SK-N-DZ (cell line): ENCODE results near the gene RDX. TPM values are rescaled to one million over a fixed set of nuclear protein-coding genes. Genes with fewer than 3 reads are reported as not detected.
"Not testable (repeated sequence)": the region's sequence is repeated elsewhere in the genome, so short reads cannot be mapped to it uniquely, and the experiment has no call there.

ENCODE experiments used
- DNase-seq: peaks from one replicate; pipeline ENCODE4 v3.0.0-alpha.2; 2015; ENCODE audit warnings: low spot score
- polyA plus RNA-seq, 2 experiments: library from polyadenylated mRNA; depleted of rRNA; stranded (reverse); fragments of >200 nt; gene quantifications; 2 replicates each; pipeline ENCODE4 v1.2.3, GENCODE V29; 2014

The RDX gene
- 27.3 and 31.2 TPM in 2 replicates for polyA plus RNA-seq (2014; cell fraction: cytosol; rRNA removed)
- 11.9 and 16.3 TPM in 2 replicates for polyA plus RNA-seq (2014; cell fraction: nucleus; rRNA removed)

DNA sequence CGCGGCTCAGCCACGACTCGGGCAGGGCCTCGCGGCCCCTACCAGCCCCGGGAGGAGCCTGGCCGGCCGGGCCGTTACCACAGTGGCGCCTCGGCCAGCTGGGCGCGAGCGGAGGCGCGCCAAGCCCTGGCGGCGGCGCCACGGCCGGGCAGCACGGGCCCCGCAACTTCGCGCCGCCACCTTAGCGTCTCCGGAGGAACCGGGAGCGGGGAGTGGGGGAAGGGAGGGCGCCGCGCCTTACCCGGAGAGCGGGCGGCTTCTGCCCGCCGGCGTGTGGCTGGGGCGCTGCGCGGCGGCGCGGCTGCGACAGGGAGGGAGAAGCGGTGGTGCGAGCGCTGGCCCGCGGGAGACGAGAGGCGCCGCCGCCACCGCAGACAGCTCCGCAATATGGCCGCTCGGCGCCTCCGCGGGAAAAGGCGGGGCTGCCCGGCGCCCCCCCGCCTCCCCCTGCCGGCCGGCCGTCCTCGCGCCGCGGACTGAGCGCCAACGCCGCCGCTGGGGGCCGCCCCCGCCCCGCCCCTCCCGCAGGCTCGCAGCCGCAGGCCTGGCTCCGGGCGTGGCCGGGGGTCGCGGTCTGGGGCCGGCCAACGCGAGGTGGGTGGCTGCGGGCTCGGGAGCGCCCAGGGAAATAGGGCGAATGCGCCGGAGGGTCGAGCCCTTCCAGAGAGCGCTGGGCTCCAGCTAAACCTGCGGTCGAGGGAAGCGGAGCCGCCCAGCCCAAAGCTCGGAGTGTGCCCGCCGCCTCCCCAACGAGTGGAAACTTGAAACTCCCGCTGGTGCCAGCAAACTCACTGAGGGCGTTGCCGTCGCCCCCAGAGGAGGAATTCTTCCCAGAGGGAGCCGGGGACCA is at the start of gene RDX:
TSS of gene RDX (minus strand) at position 389 of the 850 bp plus-strand sequence. CDS start 16,922 bp downstream, outside the sequence.
- peak; percentile 42 for DNase-seq

DNA sequence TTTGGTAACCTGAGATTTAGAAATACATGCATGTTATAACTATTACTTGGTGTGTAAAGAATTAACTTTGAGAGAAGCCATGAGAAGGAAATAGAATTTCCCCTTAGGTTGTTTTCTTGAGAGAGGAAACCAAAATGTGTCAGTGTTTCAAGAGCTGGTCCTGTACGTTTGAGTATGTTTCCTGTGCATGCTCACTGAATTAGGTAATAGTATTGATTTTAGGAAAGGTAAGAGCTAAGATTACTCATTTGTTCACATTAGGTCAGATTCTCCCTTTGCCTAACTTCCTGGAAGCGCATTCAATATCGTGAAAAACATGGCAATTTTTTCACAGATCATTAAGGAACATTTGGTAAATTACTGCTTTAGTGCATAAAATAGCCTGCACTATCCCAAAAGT is 49.3 kb upstream of the RDX start:
- DNase-seq = no peak

GRCh38 chr11:110340436-110340835 is 44.0 kb upstream of the RDX start:
- DNase-seq = no peak

- DNase-seq = no peak
These were observed 43.2 kb upstream of the RDX start for GRCh38 chr11:110339456-110340250.

DNA sequence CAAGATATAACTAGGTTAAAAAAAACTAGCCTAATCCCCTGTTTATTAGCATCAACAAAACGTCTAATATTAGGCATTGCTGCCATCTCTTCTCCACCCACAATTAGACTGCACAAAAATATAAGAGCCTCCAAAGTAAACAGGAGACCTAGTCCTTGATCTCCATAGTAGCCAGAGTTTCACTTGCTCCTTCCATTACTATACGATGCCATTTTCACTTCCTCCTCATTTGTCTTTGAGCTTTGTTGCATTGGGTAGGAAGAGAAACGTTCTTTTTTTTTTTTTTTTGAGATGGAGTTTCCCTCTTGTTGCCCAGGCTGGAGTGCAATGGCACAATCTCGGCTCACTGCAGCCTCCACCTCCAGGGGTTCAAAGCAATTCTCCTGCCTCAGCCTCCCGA is 42.3 kb upstream of the RDX start:
- no peak for DNase-seq

DNA sequence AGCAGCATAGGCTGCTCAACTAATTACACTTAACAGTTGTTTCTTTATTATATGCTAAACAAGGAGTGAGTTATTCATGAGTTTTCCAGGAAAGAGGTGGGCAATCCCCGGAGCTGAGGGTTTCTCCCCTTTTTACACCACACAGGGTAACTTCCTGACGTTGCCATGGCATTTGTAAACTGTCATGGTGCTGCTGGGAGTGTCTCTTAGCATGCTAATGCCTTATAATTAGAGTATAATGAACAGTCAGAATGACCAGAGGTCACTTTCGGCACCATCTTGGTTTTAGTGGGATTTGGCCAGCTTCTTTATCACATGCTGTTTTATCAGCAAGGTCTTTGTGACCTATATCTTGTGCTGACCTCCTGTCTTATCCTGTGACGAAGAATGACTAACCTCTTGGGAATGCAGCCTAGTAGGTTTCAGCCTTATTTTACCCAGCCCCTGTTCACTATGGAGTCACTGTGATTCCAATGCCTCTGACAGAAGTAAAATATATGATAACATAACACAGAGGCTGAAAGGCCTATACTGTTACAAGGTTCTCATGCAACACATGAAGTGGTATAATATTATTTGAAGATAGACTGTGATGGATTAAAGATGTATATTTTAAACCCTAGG is 41.3 kb upstream of the RDX start:
- DNase-seq = no peak

GRCh38 chr11:110336054-110336453 is 39.6 kb upstream of the RDX start:
- DNase-seq = no peak

GRCh38 chr11:110335358-110335757 is 38.9 kb upstream of the RDX start:
- DNase-seq = no peak

- no peak for DNase-seq
These were observed 35.2 kb upstream of the RDX start for GRCh38 chr11:110331626-110332025.

DNA sequence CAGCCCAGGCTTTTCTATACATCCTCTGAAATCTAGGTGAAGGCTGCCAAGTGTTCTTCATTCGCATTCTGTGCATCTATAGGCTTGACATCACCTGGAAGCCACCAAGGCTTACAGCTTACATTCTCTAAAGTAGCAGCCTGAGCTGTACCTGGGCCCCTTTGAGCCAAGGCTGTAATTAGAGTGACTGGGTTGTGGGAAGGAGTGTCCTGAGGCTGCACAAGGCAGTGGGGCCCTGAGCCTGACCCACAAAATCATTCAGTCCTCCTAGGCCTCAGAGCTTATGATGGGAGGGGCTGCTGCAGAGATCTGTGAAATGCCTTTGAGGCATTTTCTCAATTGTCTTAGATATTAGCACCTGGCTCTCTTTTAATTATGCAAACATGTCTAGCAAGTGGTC is 33.0 kb upstream of the RDX start:
- no peak for DNase-seq

- DNase-seq = no peak
These were observed 31.1 kb upstream of the RDX start for GRCh38 chr11:110327508-110327907.

- no peak for DNase-seq
These were observed 27.4 kb upstream of the RDX start for GRCh38 chr11:110323786-110324185.

DNA sequence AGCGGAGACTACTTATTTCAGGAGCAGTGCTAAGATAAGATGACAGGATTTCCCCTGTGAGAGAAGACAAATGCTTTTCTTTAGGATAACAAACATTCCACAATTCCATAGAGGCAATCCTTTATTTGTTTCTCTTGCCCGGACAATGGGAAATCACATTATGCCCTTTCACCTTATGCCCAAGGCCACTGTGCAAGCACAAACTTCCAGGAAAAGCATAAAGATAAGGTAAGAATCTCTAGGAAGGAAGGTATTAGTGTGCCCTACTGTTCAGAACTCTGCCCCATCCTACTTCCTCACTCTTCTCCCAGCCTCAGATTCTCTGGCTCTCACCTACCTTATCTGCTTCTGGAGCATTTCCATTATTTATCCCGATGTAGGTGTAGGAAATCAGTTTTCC is 23.1 kb upstream of the RDX start:
- no peak for DNase-seq

DNA sequence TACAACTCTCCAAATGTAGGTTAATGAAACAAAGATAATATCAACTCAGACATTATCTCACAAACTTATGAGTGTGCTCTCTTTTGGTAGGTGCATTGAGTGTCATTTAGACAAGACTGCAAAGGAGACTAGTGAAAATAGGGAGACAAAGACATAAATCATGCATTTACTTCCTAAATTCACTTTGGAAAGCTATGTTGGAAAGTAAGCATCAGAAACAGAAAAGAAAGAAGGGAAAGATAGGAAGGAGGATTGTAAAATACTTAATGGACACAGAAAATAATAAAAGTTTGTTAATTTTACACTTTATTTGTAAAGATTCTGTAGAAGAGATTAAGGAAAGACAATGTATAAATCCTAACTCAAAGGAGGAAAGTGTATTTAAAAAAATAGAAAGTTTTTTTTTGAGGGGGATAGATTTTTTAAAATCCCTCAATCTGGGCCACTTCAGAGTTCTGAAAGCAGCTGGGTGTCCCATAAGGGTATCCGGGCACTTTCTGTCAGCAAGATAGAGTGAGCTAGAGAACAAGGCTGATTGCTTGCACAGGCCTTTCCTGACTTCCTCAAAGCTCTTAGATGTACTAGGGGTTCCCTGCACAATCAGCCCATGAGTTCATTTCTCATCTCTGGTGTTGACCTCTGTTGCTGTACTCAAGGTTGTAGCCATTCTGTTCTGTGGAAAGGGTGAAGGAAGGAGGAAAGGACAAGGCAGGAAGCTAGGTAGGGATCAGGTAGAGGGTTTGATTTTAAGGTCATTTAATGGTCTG is 22.4 kb upstream of the RDX start:
- DNase-seq = no peak

- no peak for DNase-seq
These were observed 21.1 kb upstream of the RDX start for GRCh38 chr11:110317516-110317932.

DNA sequence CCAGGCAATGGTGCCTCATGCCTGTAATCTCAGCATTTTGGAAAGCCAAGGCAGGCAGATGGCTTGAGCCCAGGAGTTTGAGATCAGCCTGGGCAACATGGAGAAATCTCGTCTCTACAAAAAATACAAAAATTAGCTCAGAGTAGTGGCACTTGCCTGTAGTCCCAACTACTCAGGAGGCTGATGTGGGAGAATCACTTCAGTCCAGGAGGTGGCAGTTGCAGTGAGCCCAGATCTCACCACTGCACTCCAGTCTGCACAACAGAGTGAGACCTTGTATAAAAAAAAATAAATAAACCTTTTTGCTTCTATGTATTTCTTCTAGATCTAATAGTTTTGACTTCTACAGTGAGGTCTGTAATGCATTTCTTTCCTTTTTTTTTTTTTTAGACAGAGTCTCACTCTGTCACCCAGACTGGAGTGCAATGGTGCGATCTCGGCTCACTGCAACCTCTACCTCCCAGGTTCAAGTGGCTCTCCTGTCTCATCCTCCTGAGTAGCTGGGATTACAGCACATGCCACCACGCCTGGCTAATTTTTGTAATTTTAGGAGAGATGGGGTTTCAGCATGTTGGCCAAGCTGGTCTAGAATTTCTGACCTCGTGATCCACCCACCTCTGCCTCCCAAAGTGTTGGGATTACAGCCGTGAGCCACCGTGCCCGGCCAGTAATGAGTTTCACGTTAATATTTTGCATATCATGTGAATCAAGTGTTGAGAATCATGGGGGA is 18.1 kb upstream of the RDX start:
- DNase-seq = no peak

- DNase-seq = no peak
These were observed 16.3 kb upstream of the RDX start for GRCh38 chr11:110312670-110313069.

DNA sequence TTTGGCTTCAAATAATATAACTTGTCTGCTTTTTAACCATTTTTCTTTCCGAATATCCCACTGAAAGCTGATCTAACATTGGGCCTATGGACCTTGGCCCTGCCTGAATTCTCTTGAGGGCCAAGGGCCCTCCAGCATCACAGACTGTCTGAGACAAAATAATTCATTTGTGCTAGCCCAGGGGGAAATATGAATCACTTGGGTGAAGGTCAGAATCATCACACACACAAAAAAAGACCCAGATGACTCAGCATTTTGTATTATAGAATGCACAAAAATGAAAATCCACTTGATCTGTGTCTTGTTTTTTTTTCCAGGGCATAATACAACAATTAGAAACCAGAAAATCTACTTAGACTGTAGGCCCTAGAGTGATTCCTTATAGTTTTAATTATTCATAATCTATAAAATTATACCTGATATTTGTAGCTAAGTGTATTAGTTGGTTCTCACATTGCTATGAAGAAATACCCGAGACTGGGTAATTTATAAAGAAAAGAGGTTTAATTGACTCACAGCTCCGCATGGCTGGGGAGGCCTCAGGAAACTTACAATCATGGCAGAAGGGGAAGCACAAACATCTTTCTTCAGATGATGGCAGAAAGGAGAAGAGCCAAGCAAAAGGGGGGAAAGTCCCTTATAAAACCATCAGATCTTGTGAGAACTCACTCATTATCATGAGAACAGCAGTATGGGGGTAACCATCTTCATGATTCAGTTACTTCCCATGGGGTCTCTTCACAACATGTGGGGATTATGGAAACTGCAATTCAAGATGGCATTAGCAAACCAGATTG is 15.6 kb upstream of the RDX start:
- no peak for DNase-seq

GRCh38 chr11:110308071-110308470 is 11.7 kb upstream of the RDX start:
- DNase-seq = no peak

GRCh38 chr11:110306019-110306388 is 9.6 kb upstream of the RDX start:
- not testable (repeated sequence) for DNase-seq
